ENCODE measurements around the gene UBE2J1. TPM values are rescaled to one million over a fixed set of nuclear protein-coding genes. Genes with fewer than 3 reads are reported as not detected.
"Not testable (repeated sequence)": the region's sequence is repeated elsewhere in the genome, so short reads cannot be mapped to it uniquely, and the experiment has no call there.

UBE2J1 gene
- total RNA-seq, 1 experiment from 2014 or later: 45.5 TPM

- no peaks in the 10 kb centered on the region for H3K27me3 ChIP-seq (replicated peaks)
- H3K9me3 ChIP-seq (replicated peaks): no peaks in the 10 kb centered on the region; the same call in 1 of the 2 replicates
- H3K4me3 ChIP-seq: no peak overlapping the region
- H3K4me1 ChIP-seq (replicated peaks): peaks cover 4% of the 10 kb centered on the region
- no peaks in the 10 kb centered on the region for H3K36me3 ChIP-seq
- H3K27ac ChIP-seq: no peak overlapping the region
- DNase-seq (ENCODE audit: low read depth in 1 of 2, low spot score in 2 of 2): no peak
Observed at GRCh38 chr6:89302195-89302770, 50.2 kb downstream of the UBE2J1 start.

GRCh38 chr6:89301586-89302194 is 50.8 kb downstream of the UBE2J1 start:
- Histone ChIP-seq H3K9me3 (replicated peaks) (no peaks in the 10 kb centered on the region; the same call in 1 of the 2 replicates), H3K4me1 (replicated peaks) (peaks cover 4% of the 10 kb centered on the region), H3K4me3 (no peak overlapping the region), H3K27me3 (replicated peaks) (no peaks in the 10 kb centered on the region), H3K36me3 (no peaks in the 10 kb centered on the region), H3K27ac (no peak overlapping the region)
- DNase-seq (ENCODE audit: low read depth in 1 of 2, low spot score in 2 of 2): no peak

GRCh38 chr6:89299466-89299850 is 53.1 kb downstream of the UBE2J1 start:
- DNase-seq (ENCODE audit: low read depth in 1 of 2, low spot score in 2 of 2): no peak
- Histone ChIP-seq H3K4me3 (no peak overlapping the region), H3K36me3 (no peaks in the 10 kb centered on the region), H3K9me3 (replicated peaks) (no peaks in the 10 kb centered on the region; the same call in 1 of the 2 replicates), H3K4me1 (replicated peaks) (peaks cover 4% of the 10 kb centered on the region), H3K27me3 (replicated peaks) (no peaks in the 10 kb centered on the region), H3K27ac (no peak overlapping the region)

DNA sequence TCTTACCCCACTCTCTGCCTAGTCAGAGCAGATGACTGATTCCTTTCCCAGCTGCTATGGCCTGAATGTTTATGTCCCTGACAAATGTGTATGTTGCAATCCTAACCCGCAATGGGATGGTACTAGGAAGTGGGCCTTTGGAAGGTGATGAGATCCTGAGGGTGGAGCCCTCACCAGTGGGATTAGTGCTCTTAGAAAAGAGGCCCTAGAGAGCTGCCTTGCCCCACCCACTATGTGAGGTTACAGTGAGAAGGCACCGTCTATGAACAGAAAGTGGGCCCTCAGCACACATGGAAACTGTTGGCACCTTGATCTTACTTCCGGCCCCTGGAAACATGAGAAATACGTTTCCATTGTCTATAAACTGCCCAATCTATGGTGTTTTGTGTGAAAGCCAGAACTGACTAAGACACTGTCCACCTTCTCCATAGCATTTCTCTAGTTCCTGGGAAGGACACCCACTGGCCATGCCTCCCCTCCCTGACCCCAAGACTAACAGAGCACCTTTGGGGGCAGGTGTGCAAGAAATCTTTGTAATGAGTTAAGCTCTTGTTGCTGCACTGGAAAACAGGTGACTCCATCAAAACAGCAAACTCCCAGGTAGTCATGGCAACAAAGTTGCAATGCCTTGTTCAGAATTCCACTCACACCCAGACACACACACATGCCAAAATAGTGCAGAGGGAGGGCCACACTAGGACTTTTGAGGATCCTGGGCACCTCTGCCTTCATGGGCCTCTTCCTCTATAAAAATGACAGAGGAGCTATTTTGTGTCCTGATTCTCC is 53.6 kb downstream of the UBE2J1 start:
- H3K27ac ChIP-seq: no peak overlapping the region
- no peaks in the 10 kb centered on the region for H3K27me3 ChIP-seq (replicated peaks)
- peaks cover 4% of the 10 kb centered on the region for H3K4me1 ChIP-seq (replicated peaks)
- H3K4me3 ChIP-seq: no peak overlapping the region
- DNase-seq (ENCODE audit: low read depth in 1 of 2, low spot score in 2 of 2): no peak
- no peaks in the 10 kb centered on the region for H3K36me3 ChIP-seq
- H3K9me3 ChIP-seq (replicated peaks): no peaks in the 10 kb centered on the region; the same call in 1 of the 2 replicates

DNA sequence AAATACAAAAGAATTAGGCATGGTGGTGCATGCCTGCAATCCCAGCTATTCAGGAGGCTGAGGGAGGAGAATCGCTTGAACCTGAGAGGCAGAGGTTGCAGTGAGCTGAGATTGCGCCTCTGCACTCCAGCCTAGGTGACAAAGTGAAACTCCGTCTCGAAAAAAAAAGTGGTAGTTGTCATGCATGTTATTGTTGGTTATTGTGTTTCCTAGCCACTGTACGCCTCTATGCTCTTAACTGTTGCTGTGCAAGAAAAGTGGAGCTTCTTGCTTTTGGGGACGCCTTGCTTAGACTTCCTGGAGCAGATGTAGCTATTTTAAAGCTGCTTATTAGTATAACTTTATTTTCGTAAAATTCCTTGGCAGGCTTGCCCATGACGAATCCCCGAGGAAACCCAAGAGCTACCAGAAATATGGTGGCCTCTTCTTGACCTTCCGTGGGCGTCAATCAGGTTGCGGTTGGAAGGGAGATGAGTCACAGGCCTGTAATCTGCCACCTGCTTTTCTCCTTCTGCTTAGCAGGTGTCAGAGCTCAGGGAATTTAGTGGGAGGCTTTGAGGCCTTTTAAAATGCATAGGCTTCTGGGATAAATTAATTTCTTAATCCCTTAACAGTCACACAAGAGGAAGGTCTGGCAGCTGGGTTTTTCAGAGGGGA is 54.7 kb downstream of the UBE2J1 start:
- Histone ChIP-seq H3K9me3 (replicated peaks) (no peaks in the 10 kb centered on the region), H3K4me3 (no peak overlapping the region), H3K27me3 (replicated peaks) (no peaks in the 10 kb centered on the region), H3K36me3 (no peaks in the 10 kb centered on the region), H3K27ac (no peak overlapping the region), H3K4me1 (replicated peaks) (peaks cover 4% of the 10 kb centered on the region)
- peak; percentile 49 to 62 for DNase-seq (ENCODE audit: low read depth in 1 of 2, low spot score in 2 of 2)

DNA sequence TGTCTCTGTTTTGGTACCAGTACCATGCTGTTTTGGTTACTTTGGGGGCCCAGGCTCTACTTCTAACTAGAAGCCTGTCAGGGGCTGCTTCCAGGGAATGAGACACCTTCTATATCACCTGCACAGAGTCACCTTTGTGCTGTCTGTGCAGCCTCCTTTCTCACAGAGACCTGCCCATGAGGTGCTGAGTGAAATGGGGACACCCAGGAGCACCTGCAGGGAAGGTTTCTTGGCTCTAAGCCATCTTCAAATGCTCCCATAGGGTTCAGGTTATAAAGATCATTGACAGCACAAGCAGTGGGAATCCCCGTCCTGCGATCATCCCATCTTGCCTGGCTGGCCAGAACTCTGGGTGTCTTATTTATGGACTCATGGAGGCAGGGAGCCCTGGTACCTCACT is 56.5 kb downstream of the UBE2J1 start:
- peaks cover 4% of the 10 kb centered on the region for H3K4me1 ChIP-seq (replicated peaks)
- H3K4me3 ChIP-seq: no peak overlapping the region
- H3K27me3 ChIP-seq (replicated peaks): no peaks in the 10 kb centered on the region
- H3K27ac ChIP-seq: no peak overlapping the region
- no peak for DNase-seq (ENCODE audit: low read depth in 1 of 2, low spot score in 2 of 2)
- H3K9me3 ChIP-seq (replicated peaks): no peaks in the 10 kb centered on the region
- no peaks in the 10 kb centered on the region for H3K36me3 ChIP-seq

DNA sequence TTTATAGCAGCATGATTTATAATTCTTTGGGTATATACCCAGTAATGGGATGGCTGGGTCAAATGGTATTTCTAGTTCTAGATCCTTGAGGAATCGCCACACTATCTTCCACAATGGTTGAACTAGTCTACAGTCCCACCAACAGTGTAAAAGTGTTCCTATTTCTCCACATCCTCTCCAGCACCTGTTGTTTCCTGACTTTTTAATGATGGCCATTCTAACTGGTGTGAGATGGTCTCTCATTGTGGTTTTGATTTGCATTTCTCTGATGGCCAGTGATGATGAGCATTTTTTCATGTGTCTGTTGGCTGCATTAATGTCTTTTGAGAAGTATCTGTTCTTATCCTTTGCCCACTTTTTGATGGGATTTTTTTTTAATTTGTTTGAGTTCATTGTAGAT is 57.4 kb downstream of the UBE2J1 start:
- not testable (repeated sequence) for H3K4me3 ChIP-seq; H3K9me3 ChIP-seq (replicated peaks); H3K36me3 ChIP-seq; H3K27me3 ChIP-seq (replicated peaks); H3K27ac ChIP-seq; DNase-seq (ENCODE audit: low read depth in 1 of 2, low spot score in 2 of 2); H3K4me1 ChIP-seq (replicated peaks)

GRCh38 chr6:89291256-89291819 is 61.2 kb downstream of the UBE2J1 start:
- Histone ChIP-seq H3K27ac (no peak overlapping the region), H3K4me1 (replicated peaks) (no peaks in the 10 kb centered on the region), H3K27me3 (replicated peaks) (no peaks in the 10 kb centered on the region), H3K36me3 (no peaks in the 10 kb centered on the region), H3K9me3 (replicated peaks) (no peaks in the 10 kb centered on the region), H3K4me3 (no peak overlapping the region)
- DNase-seq (ENCODE audit: low read depth in 1 of 2, low spot score in 2 of 2): no peak

DNA sequence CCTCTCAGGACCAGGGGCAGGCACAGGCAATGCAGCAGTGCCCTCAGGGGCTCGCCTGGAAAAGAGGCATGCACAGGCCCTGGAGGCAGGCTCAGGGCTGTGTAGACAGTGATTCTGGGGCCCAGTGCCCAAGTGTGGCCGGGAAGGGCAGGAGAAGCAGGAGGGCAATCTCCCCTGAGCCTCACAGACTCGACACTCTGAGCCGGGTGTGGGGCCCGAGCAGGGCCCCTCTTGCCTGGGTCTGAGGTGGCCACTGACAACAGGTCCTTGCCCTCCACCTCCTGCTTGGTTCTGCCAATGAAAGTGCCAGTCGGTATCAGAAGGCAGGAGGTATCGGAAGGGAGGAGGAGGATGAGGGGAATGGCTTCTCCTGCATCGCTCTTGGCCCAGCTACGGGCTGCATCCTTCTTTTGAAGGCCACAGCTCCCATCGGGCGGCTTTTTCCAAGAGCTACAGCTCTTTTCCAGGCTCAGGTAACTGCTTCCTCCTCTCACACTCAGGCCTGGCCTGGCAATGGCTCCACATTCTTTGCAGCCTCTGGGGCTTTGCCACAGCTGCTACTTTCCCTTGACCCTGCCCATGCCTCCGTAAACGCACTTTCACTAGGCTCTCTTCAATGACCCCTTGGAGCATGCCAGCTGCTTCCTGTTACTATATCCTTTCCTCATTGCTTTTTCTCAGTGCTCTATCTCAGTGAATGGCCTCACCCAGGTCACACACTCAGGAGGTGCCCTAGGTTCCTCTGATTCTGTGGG is 61.9 kb downstream of the UBE2J1 start:
- Histone ChIP-seq H3K4me3 (no peak overlapping the region), H3K27me3 (replicated peaks) (no peaks in the 10 kb centered on the region), H3K4me1 (replicated peaks) (no peaks in the 10 kb centered on the region), H3K27ac (no peak overlapping the region), H3K9me3 (replicated peaks) (no peaks in the 10 kb centered on the region), H3K36me3 (no peaks in the 10 kb centered on the region)
- no peak for DNase-seq (ENCODE audit: low read depth in 1 of 2, low spot score in 2 of 2)

DNA sequence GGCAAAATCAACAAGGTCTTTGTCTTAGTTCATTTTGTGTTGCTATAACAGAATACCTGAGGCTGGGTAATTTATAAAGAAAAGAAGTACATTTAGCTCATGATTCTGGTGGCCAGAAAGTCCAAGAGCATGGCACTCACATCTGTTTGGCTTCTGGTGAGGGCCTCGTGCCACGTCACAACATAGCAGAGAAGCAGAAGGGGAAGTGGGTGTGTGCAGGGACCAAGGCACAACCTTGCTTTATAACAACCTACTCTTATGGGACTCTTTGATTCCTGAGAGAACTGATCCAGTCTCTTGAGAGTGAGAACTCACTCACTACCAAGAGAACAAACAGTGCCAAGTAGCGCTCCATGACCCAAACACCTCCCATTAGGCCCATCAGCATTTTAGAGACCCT is 62.8 kb downstream of the UBE2J1 start:
- no peak for DNase-seq (ENCODE audit: low read depth in 1 of 2, low spot score in 2 of 2)
- no peak overlapping the region for H3K4me3 ChIP-seq
- H3K9me3 ChIP-seq (replicated peaks): no peaks in the 10 kb centered on the region
- no peak overlapping the region for H3K27ac ChIP-seq
- H3K4me1 ChIP-seq (replicated peaks): no peaks in the 10 kb centered on the region
- H3K36me3 ChIP-seq: no peaks in the 10 kb centered on the region
- no peaks in the 10 kb centered on the region for H3K27me3 ChIP-seq (replicated peaks)

DNA sequence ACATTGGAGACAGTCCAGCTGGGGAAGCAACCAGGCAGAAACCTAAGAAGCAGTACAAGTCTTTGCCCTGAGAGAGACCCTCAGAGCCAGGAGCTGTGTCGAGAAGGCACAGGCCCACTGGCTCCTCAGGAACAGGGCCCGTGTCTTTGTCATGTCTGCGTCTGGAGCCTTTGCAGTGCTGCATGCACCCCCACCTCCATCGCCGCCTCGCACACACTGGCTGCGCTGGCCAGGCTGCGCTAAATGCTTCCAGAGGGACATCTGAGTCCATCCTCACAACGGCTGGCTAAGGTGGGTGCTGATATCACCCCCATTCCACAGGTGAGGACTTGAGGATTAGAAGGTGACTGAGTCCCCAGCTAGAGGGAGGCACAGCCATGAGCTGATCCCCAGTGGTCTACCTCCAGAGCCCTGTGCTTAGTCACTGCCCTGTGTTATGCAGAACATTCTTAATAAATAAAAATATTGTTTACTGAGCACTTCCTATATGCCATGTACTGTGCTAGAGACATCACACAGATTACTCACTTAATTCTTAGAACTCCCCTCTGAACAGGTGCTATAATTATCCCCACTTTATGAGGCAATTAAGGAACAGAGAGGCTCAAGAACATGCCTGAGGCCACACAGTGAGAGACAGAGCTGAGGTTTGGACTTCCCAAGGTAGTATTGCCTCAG is 65.0 kb downstream of the UBE2J1 start:
- no peaks in the 10 kb centered on the region for H3K27me3 ChIP-seq (replicated peaks)
- no peak for DNase-seq (ENCODE audit: low read depth in 1 of 2, low spot score in 2 of 2)
- H3K27ac ChIP-seq: no peak overlapping the region
- no peaks in the 10 kb centered on the region for H3K4me1 ChIP-seq (replicated peaks)
- H3K36me3 ChIP-seq: no peaks in the 10 kb centered on the region
- H3K9me3 ChIP-seq (replicated peaks): no peaks in the 10 kb centered on the region
- H3K4me3 ChIP-seq: no peak overlapping the region

DNA sequence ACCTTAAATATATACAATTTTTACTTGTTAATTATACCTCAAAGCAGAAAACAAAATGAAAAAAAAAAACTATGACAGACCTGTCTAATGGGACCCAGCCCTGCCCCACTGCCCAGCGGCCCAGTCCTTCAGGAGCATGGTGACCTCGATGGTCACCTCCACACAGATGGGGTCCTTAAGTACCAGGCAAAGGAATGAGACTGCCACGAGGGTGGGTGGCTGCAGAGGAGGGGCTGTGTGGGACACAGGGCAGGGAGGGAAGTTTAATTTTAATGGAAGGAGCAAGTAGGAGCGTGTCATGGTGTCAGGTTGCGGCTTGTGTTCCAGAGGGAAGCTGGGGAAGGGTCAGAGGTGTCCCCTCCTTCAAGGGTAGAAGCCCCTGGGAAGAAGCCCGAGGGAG is 66.0 kb downstream of the UBE2J1 start:
- Histone ChIP-seq H3K4me3 (no peak overlapping the region), H3K9me3 (replicated peaks) (no peaks in the 10 kb centered on the region), H3K27me3 (replicated peaks) (no peaks in the 10 kb centered on the region), H3K36me3 (no peaks in the 10 kb centered on the region), H3K27ac (no peak overlapping the region), H3K4me1 (replicated peaks) (no peaks in the 10 kb centered on the region)
- DNase-seq (ENCODE audit: low read depth in 1 of 2, low spot score in 2 of 2): no peak

All from SJSA1 (cell line).